ENCODE measurements around the gene APOBR.
"Not testable (repeated sequence)": the region's sequence is repeated elsewhere in the genome, so short reads cannot be mapped to it uniquely, and the experiment has no call there.

Gene APOBR, protein sequence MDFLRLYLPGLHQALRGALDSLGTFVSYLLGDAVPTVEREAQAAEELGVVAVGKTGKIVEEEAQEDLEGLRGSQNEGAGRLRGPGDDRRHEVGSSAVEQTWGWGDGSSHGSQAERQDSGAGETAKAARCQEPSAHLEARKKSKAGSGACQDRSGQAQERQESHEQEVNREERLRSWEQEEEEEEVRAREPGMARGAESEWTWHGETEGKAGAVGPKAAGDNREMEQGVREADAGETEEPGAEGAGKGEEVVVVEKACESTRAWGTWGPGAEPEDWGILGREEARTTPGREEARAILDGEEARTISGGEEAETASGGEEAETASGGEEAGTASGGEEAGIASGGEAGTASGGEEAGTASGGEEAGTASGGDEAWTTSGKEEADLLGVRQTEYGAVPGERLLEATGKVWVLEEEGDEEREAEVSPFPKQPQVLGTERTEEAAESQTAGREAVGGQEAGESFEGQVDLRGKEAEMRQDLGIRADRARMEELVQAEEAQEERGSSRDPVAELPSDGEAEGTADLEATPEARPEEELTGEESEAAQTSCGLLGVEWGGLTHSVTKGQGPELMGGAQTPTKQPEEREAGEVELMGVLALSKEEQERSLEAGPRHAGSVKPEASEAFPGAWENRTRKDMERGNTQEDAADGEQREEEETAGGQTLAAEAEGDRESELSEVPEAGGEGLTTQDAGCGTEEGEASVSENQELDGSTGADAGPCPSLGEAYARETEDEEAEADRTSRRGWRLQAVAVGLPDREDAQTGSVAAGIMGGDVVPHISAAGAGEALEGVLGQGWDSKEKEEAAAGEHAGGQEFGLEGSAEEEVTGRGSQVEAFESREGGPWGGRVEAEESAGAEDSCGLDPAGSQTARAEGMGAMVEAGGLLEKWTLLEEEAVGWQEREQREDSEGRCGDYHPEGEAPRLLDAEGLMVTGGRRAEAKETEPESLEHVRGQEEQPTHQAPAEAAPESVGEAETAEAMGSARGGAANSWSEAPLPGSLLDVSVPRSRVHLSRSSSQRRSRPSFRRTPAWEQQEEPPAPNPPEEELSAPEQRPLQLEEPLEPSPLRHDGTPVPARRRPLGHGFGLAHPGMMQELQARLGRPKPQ

DNA sequence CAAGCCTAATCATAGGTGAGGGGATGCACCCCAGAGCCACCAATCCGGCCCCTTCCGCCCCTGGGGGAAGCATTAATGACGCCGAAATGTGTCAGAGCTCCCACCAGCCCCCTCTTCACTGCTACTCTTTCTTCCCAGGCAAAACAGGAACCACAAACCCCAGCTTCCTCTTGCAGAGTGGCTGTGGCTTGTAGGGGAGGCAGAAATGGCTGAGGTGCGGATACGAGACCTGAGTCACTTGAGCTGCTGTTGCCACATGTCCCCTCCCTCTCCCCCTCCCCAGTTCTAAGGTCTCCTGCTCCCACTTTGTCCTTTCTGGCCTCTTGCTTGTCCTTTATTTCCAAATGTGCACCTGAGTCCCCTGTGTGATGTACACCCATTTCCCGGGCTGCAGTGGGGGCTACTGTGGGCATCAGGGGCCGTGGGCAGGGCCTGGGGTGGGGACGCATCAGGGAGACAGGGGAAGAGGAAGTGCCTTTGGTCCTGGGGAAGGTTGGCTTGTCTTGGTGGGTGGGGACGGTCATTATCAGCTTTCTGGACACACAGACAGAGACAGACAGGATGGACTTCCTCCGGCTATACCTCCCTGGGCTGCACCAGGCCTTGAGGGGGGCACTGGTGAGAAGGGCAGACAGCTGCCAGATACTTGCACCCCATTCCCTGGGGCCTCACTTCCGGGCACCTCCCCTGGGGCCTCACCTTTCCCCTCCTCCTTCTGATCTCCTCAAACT is at the start of gene APOBR:
TSS of gene APOBR (plus strand) at position 523 of the 731 bp plus-strand sequence. CDS start at position 562, 39 bp downstream.
- no peak for DNase-seq (ENCODE audit: low read depth)

DNA sequence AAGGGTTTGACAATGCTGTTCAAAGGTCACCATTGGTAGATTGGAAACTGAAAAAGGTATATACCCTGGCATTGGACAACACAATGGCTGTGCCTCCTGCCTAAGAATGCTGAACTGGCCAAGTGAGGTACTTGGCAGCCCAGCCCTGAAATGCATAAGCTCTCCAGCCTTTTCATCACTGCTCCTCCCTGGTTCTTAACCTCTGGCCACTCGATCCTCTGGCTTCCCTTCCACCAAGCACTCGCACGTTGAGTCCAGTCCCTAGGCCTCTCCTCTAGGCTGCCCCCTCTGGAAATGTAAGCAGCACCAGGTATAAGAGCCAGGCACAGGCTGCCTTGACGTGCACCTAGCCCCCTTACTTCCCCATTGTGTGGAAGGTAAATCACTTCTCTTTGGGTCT is 48.1 kb upstream of the APOBR start:
- DNase-seq (ENCODE audit: low read depth) = not testable (repeated sequence)

DNA sequence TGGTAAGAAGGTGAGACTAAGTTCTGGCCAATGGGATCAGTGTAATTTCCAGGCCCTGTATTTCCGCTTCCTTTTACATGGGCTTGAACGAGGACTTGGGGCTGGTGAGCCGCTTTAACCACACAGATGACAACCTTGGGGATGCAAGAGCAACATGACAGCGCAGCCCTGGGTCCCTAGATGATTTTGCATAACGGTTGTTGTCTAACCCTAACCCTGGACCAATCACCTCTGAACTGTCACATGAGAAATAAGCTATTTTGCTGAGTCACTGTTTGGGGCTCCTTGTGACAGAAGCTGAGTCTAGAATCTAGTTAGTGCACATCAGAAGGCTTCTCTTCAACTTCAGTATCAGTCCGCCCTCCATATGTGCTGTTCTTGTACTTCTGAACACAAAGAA is 47.4 kb upstream of the APOBR start:
- not testable (repeated sequence) for DNase-seq (ENCODE audit: low read depth)

DNA sequence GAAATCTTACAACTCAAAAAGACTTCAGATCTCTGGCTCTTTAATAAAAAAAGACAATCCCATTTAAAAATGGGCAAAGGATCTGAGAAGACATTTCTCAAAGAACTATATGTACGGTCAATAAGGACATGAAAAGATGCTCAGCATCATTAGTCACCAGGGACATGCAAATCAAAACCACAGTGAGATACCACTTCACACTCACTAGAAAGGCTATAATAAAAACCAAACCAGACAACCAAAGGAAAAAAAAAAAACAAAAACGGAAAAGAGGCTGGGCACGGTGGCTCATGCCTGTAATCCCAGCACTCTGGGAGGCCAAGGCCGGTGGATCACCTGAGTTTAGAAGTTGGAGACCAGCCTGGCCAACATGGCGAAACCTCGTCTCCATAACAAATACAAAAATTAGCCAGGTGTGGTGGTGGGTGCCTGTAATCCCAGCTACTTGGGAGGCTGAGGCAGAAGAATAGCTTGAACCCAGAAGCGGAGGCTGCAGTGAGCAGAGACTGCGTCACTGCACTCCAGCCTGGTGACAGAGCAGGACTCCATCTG is 20.7 kb upstream of the APOBR start:
- DNase-seq (ENCODE audit: low read depth) = no peak

DNA sequence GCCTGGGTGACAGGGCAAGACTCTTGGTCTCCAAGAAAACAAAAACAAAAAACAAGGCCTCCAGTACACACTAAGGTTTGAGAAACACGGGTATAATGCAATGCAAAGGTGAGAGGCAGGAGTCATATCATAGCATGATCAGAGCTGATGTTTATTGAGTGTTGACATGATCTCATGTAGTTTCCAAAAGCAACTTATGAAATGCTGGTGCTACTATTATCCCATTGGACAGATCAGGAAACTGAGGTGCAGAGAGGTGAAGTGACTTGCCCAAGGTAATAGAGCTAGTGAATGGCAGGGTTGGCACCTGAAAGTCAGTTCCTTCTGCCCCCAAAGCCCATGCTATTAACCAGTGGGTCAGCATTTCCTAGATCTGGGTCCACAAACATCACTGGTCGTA is 19.2 kb upstream of the APOBR start:
- DNase-seq (ENCODE audit: low read depth) = no peak

DNA sequence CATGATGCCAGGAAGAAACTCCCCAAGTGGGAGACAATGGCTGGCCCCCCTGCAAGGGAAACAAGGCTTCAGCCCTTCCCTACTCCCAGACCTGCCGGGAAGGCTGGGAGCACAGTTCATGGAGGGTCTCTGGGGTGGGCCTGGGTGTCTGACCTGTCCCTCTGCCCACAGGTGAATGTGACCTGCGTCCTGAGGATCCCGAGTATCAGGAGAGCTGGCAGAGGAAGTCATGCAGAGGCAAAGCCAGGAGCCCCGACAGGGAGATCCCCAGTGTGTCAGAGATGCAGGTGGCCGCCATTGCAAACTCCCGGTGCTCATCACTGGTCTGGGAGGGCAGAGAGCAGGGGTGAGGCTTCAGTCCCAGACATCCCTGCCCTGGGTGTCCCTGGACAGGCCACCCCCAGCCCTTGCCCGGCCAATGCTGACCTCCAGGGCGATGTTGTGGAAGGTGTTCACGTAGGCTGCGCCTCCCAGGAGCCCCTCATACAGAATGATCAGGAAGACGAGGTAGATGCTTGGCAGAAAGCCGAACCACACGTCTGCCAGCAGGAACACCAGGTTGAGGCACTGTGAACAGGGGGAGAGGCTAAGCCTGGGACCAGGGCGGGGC is 17.0 kb upstream of the APOBR start:
- no peak for DNase-seq (ENCODE audit: low read depth)

DNA sequence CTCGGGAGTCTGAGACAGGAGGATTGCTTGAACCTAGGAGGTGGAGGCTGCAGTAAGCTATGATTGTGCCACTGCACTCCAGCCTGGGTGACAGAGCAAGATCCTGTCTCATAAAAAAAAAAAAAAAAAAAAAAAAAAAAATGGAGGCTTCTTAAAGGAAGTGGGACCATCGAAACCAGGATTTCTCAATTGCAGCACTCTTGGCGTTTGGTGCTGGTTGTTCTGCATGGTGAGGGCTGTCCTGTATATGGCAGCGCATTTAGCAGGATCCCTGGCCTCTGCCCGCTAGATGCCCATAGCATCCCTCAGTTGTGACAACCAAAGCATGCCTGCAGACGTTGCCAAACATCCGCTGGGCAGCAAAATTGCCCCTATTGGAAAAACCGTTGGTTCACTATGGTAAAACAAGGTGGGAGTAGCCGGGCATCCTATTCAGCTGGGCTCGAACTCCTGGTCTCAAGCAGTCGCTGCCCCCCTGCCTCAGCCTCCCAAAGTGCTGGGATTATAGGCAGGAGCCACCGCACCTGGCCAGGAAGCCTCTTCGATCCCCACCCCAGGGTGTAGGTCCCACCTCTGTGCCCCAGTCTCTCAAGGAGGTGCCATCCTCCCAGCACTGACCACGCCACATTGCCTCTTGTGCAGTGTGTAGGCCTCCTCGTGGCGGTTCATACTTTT is 15.8 kb upstream of the APOBR start:
- no peak for DNase-seq (ENCODE audit: low read depth)

DNA sequence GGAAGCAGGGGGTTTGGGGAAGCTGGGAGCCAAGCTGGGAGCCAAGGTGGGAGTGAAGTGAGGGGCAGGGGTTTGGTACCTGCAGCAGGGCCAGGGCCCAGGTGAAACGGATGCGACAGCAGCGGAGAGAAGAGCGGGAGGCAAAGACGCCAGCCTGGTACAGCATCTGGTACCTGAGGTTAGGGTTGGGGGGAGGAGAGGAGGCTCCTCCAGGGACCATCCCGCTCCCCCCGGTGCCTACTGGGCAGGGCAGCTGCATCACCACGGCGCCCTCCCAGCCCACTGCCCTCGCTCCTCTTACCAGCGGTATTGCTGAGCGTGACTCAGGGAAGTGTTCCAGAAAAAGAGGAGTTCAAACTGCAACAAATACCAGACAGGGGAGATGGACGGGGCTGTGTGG is 12.4 kb upstream of the APOBR start:
- DNase-seq (ENCODE audit: low read depth) = no peak

DNA sequence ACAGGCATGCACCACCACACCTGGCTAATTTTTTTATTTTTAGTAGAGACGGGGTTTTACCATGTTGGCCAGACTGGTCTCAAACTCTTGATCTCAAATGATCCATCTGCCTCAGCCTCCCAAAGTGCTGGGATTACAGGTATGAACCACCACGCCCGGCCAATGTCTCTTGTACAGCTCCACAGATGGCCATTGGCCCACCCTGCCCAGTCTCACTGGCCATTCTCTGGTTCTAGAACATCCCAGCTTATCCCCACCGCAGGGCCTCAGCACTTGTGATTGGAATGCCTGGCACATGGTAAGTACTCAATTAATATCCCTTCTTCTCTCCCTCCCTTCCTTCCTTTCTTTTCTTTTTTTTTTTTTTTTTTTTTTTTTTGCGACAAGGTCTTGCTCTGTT is 11.1 kb upstream of the APOBR start:
- DNase-seq (ENCODE audit: low read depth) = not testable (repeated sequence)

DNA sequence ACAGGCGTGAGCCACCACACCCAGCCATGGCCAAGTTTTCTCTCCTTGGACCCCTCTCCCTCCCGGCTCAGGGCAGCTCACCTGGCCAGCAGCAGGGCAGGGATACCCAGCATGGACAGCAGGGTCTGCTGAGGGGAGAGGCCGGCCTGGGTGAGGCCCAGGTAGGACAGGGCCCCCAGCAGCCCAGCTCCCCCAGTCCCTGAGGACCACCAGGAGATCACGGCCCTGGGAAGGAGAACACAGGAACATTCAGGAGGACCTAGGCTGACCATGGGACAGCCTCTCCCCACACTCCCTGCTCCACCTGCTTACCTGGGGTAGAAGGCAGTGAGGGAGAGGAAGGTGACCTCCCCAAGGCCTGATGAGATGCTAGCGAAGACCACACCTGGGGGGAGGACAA is 8.2 kb upstream of the APOBR start:
- no peak for DNase-seq (ENCODE audit: low read depth)

DNA sequence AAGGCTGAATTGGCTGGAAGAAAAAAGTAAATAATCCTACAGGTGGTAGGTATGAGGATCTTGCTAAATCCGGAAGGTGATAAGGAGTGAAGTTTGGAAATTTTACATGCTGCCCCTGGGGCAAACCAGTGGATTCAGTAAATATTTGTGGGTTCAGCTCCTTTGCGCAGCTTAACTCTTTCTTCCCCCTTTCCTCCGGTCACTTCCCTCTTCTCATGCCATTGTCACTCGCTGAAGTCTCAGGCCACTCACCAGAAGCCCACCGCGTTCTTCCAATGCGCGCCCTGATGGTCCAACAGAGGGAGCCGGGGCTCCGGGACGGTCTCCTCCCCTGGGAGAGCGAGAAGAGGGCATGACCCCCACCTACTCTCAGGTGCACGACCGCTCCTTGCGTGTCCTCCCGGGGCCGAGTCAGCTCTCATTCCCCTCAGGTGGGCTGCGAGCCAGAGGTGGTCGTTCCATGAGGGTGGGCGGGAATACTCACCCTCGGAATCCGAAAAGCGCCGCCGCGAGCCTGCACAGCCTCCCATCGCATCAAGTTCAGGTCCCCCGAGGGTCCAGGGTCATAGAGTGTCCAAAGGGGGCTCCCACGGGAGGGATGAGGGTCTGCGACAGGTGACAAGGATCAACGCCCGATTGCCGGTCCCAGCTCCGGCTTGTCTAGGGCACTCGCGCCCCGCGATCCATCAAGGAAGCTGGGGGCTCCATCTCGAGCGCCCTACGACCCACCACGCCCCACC is 3.0 kb upstream of the APOBR start:
- no peak for DNase-seq (ENCODE audit: low read depth)

DNA sequence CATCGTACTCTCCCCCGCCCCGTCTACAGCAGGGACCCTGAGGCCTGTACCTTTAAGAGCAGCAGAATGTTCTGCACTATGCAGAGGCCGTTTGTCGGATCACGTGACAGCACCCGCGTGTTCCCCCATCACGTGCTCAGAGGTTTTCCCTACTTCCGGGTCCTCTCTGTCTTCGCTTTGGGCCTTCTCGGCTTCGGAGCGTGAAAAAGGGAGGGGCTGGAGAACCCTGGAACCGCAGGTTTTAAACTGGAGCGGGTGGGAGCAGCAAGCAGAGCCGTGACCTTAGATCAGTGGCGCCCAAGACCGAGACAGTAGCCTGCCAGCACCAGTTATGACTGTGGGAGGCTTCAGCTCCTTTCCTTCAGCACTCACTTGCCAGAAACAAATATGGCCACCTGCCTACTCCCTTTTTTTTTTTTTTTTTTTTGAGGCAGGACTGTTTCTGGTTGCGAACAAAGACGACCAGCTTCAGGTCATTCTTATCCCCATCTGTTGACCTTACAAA is 2.4 kb upstream of the APOBR start, which contains the start of gene CLN3:
TSS of gene CLN3 (minus strand) at position 105 of the 505 bp plus-strand sequence. CDS start 315 bp downstream, outside the sequence.
- DNase-seq (ENCODE audit: low read depth) = peak; percentile 91

DNA sequence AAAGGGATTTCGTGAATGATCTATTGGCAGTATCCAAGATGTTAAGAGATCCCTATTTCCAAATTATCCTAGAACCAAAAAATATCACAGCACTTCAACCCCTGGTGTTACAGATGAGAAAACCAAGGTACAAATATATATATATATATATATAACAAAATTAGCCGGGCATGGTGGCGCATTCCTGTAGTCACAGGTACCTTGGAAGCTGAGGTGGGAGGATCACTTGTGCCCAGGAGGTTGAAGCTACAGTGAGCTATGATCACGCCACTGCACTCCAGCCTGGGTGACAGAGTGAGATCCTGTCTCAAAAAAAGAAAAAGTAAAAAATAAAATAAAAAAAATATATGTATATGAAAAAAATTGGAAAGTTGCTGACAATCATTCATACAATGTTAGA is 1.9 kb upstream of the APOBR start:
- DNase-seq (ENCODE audit: low read depth) = no peak

DNA sequence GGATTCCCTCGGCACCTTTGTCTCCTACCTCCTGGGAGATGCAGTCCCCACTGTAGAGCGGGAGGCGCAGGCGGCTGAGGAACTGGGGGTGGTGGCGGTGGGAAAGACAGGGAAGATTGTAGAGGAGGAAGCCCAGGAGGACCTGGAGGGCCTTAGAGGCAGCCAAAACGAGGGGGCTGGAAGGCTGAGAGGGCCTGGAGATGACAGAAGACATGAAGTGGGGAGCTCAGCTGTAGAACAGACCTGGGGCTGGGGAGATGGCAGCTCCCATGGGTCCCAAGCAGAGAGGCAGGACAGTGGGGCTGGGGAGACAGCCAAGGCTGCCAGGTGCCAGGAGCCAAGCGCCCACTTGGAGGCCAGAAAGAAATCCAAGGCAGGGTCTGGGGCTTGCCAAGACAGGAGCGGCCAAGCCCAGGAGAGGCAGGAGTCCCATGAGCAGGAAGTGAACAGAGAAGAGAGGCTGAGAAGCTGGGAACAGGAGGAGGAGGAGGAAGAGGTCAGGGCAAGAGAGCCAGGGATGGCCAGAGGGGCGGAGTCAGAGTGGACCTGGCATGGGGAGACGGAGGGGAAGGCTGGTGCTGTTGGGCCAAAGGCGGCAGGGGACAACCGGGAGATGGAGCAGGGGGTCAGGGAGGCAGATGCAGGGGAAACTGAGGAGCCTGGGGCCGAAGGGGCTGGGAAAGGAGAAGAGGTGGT is 803 bp downstream of the APOBR start:
- DNase-seq (ENCODE audit: low read depth) = no peak

DNA sequence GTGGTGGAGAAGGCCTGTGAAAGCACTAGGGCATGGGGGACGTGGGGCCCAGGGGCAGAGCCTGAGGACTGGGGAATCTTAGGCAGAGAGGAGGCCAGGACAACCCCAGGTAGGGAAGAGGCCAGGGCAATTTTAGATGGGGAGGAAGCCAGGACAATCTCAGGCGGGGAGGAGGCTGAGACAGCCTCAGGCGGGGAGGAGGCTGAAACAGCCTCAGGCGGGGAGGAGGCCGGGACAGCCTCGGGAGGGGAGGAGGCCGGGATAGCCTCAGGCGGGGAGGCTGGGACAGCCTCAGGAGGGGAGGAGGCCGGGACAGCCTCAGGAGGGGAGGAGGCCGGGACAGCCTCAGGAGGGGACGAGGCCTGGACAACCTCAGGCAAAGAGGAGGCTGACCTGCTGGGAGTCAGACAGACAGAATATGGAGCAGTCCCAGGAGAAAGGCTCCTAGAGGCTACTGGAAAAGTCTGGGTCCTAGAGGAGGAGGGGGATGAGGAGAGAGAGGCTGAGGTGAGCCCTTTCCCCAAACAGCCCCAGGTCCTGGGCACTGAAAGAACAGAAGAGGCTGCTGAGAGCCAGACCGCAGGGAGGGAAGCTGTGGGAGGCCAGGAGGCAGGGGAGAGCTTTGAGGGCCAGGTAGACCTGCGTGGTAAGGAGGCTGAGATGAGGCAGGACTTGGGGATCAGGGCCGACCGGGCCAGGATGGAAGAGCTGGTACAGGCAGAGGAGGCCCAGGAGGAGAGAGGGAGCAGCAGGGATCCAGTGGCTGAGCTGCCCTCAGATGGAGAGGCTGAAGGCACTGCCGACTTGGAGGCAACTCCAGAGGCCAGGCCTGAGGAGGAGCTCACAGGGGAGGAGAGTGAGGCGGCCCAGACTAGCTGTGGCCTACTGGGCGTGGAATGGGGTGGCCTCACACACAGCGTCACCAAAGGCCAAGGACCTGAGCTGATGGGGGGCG is 1.6 kb downstream of the APOBR start:
- DNase-seq (ENCODE audit: low read depth) = no peak

DNA sequence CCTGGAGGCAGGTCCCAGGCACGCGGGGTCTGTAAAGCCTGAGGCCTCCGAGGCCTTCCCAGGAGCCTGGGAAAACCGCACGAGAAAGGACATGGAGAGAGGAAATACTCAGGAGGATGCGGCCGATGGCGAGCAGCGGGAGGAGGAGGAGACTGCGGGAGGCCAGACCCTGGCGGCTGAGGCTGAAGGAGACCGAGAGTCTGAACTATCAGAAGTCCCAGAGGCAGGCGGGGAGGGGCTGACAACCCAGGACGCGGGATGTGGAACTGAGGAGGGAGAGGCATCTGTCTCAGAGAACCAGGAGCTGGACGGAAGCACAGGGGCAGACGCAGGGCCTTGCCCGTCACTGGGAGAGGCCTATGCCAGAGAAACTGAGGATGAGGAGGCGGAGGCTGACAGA is 2.4 kb downstream of the APOBR start:
- DNase-seq (ENCODE audit: low read depth) = no peak

DNA sequence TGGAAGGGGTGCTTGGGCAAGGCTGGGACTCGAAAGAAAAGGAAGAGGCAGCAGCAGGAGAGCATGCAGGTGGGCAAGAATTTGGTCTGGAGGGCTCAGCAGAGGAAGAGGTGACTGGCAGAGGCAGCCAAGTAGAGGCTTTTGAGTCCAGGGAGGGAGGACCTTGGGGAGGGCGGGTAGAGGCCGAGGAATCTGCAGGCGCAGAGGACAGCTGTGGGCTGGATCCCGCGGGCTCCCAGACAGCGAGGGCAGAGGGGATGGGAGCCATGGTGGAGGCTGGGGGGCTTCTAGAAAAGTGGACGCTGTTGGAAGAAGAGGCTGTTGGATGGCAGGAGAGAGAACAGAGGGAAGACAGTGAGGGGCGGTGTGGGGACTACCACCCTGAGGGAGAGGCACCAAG is 2.9 kb downstream of the APOBR start:
- no peak for DNase-seq (ENCODE audit: low read depth)

Measured in stromal cell of bone marrow (primary cell).